ENCODE data around the gene QARS1. TPM values are rescaled to one million over a fixed set of nuclear protein-coding genes. Genes with fewer than 3 reads are reported as not detected.

QARS1 gene
- total RNA-seq, 1 experiment from 2014 or later: 346 TPM

- Histone ChIP-seq H3K4me1 (ENCODE audit: control insufficient read depth in 1 of 2, insufficient read depth in 2 of 2, low read length in 2 of 2) (peaks cover 4 to 13% of the 10 kb centered on the region in 2 experiments), H3K9me2 (ENCODE audit: insufficient read depth) (no peaks in the 10 kb centered on the region), H3K79me2 (ENCODE audit: insufficient read depth, low read length) (peaks cover 13% of the 10 kb centered on the region), H3K4me2 (ENCODE audit: low read length) (no peak overlapping the region), H3K27me3 (ENCODE audit: insufficient read depth, low read length) (no peaks in the 10 kb centered on the region), H3K36me3 (ENCODE audit: control insufficient read depth in 1 of 2, insufficient read depth in 2 of 2, low read length in 2 of 2) (peaks cover 6 to 8% of the 10 kb centered on the region in 2 experiments; a peak in 3 of 4 replicates), H3K4me3 (replicated peaks in 1 of 2; ENCODE audit: low read depth in 1 of 2, low read length in 2 of 2) (no peak overlapping the region), H3K27ac (ENCODE audit: low read depth, low read length) (no peak overlapping the region), H4K20me1 (ENCODE audit: insufficient read depth) (no peaks in the 10 kb centered on the region), H3K9ac (ENCODE audit: low read length) (no peak overlapping the region), H3K9me3 (ENCODE audit: control insufficient read depth in 1 of 2, insufficient read depth in 1 of 2, low read depth in 1 of 2, low read length in 2 of 2) (no peaks in the 10 kb centered on the region), H2AFZ (ENCODE audit: low read depth, low read length, poor library complexity, severe bottlenecking) (no peak overlapping the region)
- CTCF ChIA-PET: no interaction called here
- BruUV-seq (replicated peaks): no TSS peak
- RAD21 ChIA-PET (ENCODE audit: low non-redundant PET in 1 of 2, low total read pairs in 2 of 2, uncharacterized antibody in 2 of 2, unreplicated experiment in 2 of 2): no interaction called here
- TF ChIP-seq SP1 (IDR thresholded peaks at IDR 0.05; ENCODE audit: low read depth) (no peak), SIN3A (IDR thresholded peaks at IDR 0.05; ENCODE audit: low read depth) (no peak), ATF3 (IDR thresholded peaks at IDR 0.05) (no peak), EGR1 (IDR thresholded peaks at IDR 0.05; ENCODE audit: low read depth) (no peak), ELF1 (IDR thresholded peaks at IDR 0.05; ENCODE audit: borderline replicate concordance, low read depth) (no peak), YY1 (IDR thresholded peaks at IDR 0.05; ENCODE audit: extremely low read depth, insufficient replicate concordance, low read depth, low read length) (no peak), POLR2A (IDR thresholded peaks at IDR 0.05; ENCODE audit: borderline replicate concordance, extremely low read depth, insufficient read depth, insufficient read length) (no peak)
- ATAC-seq (no peak), DNase-seq (ENCODE audit: low read depth, low spot score) (no peak)
- POLR2A ChIA-PET: no interaction called here
- intact Hi-C loops (cut with micrococcal nuclease): no loop called here
Observed at GRCh38 chr3:49124203-49124602, 19.6 kb upstream of the QARS1 start.

- Histone ChIP-seq H2AFZ (ENCODE audit: low read depth, low read length, poor library complexity, severe bottlenecking) (no peak overlapping the region), H3K27ac (ENCODE audit: low read depth, low read length) (no peak overlapping the region), H3K9ac (ENCODE audit: low read length) (no peak overlapping the region), H3K27me3 (ENCODE audit: insufficient read depth, low read length) (no peaks in the 10 kb centered on the region), H3K36me3 (ENCODE audit: control insufficient read depth in 1 of 2, insufficient read depth in 2 of 2, low read length in 2 of 2) (peaks cover 7 to 8% of the 10 kb centered on the region in 2 experiments; a peak in 3 of 4 replicates), H3K4me2 (ENCODE audit: low read length) (no peak overlapping the region), H3K4me1 (ENCODE audit: control insufficient read depth in 1 of 2, insufficient read depth in 2 of 2, low read length in 2 of 2) (peaks cover 7 to 14% of the 10 kb centered on the region in 2 experiments), H3K79me2 (ENCODE audit: insufficient read depth, low read length) (peaks cover 18% of the 10 kb centered on the region), H4K20me1 (ENCODE audit: insufficient read depth) (no peaks in the 10 kb centered on the region), H3K4me3 (replicated peaks in 1 of 2; ENCODE audit: low read depth in 1 of 2, low read length in 2 of 2) (no peak overlapping the region), H3K9me3 (ENCODE audit: control insufficient read depth in 1 of 2, insufficient read depth in 1 of 2, low read depth in 1 of 2, low read length in 2 of 2) (no peaks in the 10 kb centered on the region), H3K9me2 (ENCODE audit: insufficient read depth) (no peaks in the 10 kb centered on the region)
- CTCF ChIA-PET: no interaction called here
- BruUV-seq (replicated peaks): no TSS peak
- no peak for TF ChIP-seq ZFX (IDR thresholded peaks at IDR 0.05)
- TF ChIP-seq ZBTB33 (IDR thresholded peaks at IDR 0.05; ENCODE audit: extremely low read depth, insufficient replicate concordance, low read length): no peak
- TF ChIP-seq ZNF274 (IDR thresholded peaks at IDR 0.05; ENCODE audit: low read depth, low read length): no peak
- TF ChIP-seq EZH2 (IDR thresholded peaks at IDR 0.05): no peak
- no peak for TF ChIP-seq CBX3 (IDR thresholded peaks at IDR 0.05; ENCODE audit: low read depth)
- no peak for TF ChIP-seq SIN3A (IDR thresholded peaks at IDR 0.05; ENCODE audit: low read depth)
- no peak for TF ChIP-seq REST (IDR thresholded peaks at IDR 0.05; ENCODE audit: low read depth)
- POLR2A ChIA-PET: no interaction called here
- intact Hi-C loops (cut with micrococcal nuclease): no loop called here
- no peak for ATAC-seq
- RAD21 ChIA-PET (ENCODE audit: low non-redundant PET in 1 of 2, low total read pairs in 2 of 2, uncharacterized antibody in 2 of 2, unreplicated experiment in 2 of 2): no interaction called here
- DNase-seq (ENCODE audit: low read depth, low spot score): no peak
Observed at GRCh38 chr3:49123687-49124086, 19.1 kb upstream of the QARS1 start.

Data from HCT116 (cell line).